Measurements from ENCODE around the gene PRSS16. TPM values are rescaled to one million over a fixed set of nuclear protein-coding genes. Genes with fewer than 3 reads are reported as not detected.

The PRSS16 gene
- polyA plus RNA-seq, 1 experiment = 0.02 TPM

DNA sequence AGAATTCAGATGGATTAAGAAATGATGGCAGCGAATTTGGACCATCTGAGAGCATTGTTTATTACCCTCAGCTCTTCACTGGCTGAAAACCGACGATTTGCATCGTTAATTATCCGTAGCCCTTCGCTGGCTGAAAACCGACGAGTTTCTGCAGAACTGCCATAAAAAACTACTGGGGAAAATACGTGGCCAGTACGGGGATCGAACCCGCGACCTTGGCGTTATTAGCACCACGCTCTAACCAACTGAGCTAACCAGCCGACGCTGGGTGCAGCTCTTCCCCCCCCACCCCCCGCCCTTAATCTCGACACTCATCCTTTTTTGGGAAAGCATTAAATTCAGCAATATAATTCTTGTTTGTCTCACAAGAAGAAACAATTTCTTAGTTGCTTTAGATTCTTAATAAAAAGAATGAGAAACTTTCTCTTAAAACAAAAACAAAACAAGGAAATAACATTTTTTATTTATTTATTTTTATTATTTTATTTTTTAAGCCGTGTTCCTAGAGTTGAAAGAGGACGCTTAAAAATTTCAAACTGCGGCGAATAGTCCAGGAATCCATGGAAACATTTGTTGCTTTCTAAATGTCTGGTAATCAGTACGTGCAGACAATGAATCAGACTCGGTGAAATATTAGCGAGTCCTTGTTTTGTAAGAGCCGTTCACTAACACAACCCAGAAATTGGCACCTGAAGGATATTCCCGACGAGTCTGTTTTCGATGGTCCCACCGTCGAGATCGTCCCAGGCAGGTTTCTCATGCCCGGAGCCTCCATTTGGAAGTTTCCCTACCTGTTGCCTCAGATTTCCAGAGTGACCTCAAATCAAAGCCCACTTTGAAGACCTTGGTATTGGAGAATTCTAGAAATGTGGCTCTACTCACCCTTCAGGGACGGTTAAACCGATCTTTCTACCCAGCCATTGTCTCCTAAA lies 27.8 kb downstream of the PRSS16 start:
- ChIA-PET CTCF (interaction anchor here (1.3 kb wide), 1 partner anchor 477 kb away, joined by 3 read pairs; no protein-coding TSS in a partner anchor), POLR2A (no interaction called here)
- Histone ChIP-seq H3K4me3 (ENCODE audit: low read depth, low read length) (no peak overlapping the region), H3K27ac (ENCODE audit: low read depth, low read length) (no peak overlapping the region), H3K27me3 (ENCODE audit: control insufficient read depth, insufficient read depth, low read length) (no peaks in the 10 kb centered on the region), H3K9me3 (ENCODE audit: control insufficient read depth, insufficient read depth, low read length) (no peaks in the 10 kb centered on the region; the same call in 1 of the 2 replicates)
- DNase-seq (ENCODE audit: low read depth, low spot score) = no peak
- TF ChIP-seq, protein P1, sequence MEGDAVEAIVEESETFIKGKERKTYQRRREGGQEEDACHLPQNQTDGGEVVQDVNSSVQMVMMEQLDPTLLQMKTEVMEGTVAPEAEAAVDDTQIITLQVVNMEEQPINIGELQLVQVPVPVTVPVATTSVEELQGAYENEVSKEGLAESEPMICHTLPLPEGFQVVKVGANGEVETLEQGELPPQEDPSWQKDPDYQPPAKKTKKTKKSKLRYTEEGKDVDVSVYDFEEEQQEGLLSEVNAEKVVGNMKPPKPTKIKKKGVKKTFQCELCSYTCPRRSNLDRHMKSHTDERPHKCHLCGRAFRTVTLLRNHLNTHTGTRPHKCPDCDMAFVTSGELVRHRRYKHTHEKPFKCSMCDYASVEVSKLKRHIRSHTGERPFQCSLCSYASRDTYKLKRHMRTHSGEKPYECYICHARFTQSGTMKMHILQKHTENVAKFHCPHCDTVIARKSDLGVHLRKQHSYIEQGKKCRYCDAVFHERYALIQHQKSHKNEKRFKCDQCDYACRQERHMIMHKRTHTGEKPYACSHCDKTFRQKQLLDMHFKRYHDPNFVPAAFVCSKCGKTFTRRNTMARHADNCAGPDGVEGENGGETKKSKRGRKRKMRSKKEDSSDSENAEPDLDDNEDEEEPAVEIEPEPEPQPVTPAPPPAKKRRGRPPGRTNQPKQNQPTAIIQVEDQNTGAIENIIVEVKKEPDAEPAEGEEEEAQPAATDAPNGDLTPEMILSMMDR (IDR thresholded peaks at IDR 0.05; ENCODE audit: low read depth, low read length) = no peak

DNA sequence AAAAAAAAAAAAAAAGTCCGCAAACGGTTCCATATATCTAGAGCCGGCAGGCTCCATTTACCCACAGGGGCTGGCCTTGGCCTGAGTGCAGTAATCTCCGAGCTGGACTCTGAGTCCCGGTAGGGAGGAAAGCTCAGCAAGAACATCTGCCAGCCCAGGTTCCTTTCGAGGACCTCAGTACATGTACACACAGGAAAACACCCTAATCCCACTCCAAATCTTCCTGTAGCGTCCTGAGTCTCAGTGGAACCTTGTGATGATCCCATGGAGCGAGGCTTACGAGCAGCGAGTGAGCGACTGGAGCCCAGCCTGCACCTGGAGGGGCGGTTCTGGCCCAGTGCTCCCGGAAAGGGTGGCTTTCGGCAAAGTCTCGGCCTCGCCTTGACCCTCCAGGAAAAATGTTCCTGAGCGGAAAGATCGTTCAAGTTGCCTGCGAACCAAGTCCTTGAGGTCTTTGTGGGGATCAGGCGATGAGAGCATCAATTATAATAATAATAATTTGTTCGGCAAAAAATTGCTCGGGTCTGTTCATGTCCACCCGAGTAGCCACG lies 32.1 kb downstream of the PRSS16 start:
- no peak for DNase-seq (ENCODE audit: low read depth, low spot score)
- H3K9me3 ChIP-seq (ENCODE audit: control insufficient read depth, insufficient read depth, low read length) = no peaks in the 10 kb centered on the region; the same call in none of the 2 replicates
- TF ChIP-seq, protein P1 (IDR thresholded peaks at IDR 0.05; ENCODE audit: low read depth, low read length) = no peak
- CTCF ChIA-PET = interaction anchor here (0.8 kb wide), 1 partner anchor 473 kb away, joined by 4 read pairs; no protein-coding TSS in a partner anchor
- H3K27me3 ChIP-seq (ENCODE audit: control insufficient read depth, insufficient read depth, low read length) = peaks cover 19% of the 10 kb centered on the region
- H3K27ac ChIP-seq (ENCODE audit: low read depth, low read length) = no peak overlapping the region
- H3K4me3 ChIP-seq (ENCODE audit: low read depth, low read length) = peak overlapping the region; percentile 51
- POLR2A ChIA-PET = interaction anchor here (0.7 kb wide), 1 partner anchor 528 kb away, joined by 3 read pairs; a partner anchor contains a TSS

DNA sequence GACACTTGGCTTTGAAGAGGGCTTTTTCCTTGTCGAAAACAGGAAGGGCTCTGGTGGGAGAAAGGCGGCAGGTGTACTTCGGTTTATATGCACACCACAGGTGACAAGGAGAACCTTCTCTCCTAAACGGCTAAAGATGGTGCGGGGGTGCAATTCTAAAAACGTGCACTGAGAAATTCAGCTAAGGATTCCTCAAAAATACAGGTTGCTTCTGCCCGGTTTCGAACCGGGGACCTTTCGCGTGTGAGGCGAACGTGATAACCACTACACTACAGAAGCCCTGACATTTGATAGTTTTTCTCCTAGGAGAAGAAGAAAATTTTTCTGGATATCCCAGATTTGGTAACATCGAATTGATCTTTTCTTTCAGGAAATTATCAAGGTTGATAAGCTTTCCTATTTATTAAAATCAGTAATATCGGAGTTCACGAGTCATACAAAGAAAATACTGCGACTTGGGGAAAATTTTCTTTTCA lies 32.6 kb downstream of the PRSS16 start:
- Histone ChIP-seq H3K4me3 (ENCODE audit: low read depth, low read length) (peak overlapping the region; percentile 56), H3K27ac (ENCODE audit: low read depth, low read length) (no peak overlapping the region), H3K9me3 (ENCODE audit: control insufficient read depth, insufficient read depth, low read length) (no peaks in the 10 kb centered on the region; the same call in none of the 2 replicates), H3K27me3 (ENCODE audit: control insufficient read depth, insufficient read depth, low read length) (peaks cover 23% of the 10 kb centered on the region)
- CTCF ChIA-PET = interaction anchor here (0.8 kb wide), 1 partner anchor 472 kb away, joined by 4 read pairs; no protein-coding TSS in a partner anchor
- TF ChIP-seq, protein P1 (IDR thresholded peaks at IDR 0.05; ENCODE audit: low read depth, low read length) = no peak
- peak; percentile 13 for DNase-seq (ENCODE audit: low read depth, low spot score)
- POLR2A ChIA-PET = interaction anchor here (0.7 kb wide), 1 partner anchor 528 kb away, joined by 3 read pairs; a partner anchor contains a TSS

DNA sequence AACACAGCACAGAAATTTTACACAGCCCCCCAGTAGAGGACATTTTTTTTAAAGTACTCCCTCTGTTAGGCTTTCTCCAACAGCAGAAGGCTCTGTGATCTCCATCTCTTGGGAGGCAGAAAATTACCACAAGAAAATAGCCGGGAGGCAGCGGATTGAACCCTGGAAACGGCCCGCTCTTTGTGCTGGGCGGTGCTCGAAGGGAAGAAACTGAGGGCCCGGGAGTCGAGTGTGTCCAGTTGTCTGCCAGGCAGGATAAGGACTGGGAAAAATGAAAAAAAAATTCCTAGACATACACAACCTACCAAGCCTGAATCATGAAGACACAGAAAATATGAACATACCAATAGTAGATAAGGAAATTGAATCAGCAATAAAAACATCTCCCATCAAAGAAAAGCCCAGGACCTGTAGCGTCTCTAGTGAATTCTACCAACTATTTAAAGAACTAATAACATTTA lies 33.1 kb downstream of the PRSS16 start:
- Histone ChIP-seq H3K4me3 (ENCODE audit: low read depth, low read length) (peak overlapping the region; percentile 56), H3K27ac (ENCODE audit: low read depth, low read length) (no peak overlapping the region), H3K27me3 (ENCODE audit: control insufficient read depth, insufficient read depth, low read length) (peaks cover 23% of the 10 kb centered on the region), H3K9me3 (ENCODE audit: control insufficient read depth, insufficient read depth, low read length) (no peaks in the 10 kb centered on the region; the same call in none of the 2 replicates)
- ChIA-PET CTCF (interaction anchor here (0.8 kb wide), 1 partner anchor 472 kb away, joined by 4 read pairs; no protein-coding TSS in a partner anchor), POLR2A (interaction anchor here (0.7 kb wide), 1 partner anchor 527 kb away, joined by 3 read pairs; a partner anchor contains a TSS)
- TF ChIP-seq, protein P1 (IDR thresholded peaks at IDR 0.05; ENCODE audit: low read depth, low read length) = no peak
- DNase-seq (ENCODE audit: low read depth, low spot score) = no peak
